ENCODE data around the gene ZKSCAN2.

DNA sequence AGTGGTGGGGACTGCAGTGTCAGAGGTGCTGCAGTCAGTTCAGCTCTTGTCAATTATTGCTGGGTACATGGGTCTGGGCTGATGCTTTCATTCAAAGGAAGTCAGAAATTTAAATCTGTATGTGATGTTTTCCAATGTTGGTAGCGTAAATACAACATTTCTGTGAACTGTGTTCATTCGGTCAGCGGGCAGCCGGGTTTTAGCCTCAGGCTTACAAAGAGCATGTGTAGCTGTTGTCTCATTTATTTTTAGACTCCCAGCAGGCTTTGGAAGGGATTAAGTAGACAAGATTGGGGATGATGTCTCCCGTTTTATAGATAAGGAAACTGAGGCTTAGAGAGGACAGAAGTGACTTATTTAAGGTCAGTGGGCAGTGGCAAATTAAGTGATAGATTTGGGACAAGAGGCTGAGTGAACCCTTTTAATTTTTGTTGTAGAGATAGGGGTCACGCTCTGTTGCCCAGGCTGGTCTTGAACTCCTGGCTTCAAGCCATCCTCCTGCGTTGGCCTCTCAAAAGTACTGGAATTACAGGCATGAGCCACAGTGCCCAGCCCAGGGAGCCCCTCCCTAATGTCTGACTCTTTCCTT is 32.8 kb downstream of the ZKSCAN2 start:
- TF ChIP-seq, protein P1, sequence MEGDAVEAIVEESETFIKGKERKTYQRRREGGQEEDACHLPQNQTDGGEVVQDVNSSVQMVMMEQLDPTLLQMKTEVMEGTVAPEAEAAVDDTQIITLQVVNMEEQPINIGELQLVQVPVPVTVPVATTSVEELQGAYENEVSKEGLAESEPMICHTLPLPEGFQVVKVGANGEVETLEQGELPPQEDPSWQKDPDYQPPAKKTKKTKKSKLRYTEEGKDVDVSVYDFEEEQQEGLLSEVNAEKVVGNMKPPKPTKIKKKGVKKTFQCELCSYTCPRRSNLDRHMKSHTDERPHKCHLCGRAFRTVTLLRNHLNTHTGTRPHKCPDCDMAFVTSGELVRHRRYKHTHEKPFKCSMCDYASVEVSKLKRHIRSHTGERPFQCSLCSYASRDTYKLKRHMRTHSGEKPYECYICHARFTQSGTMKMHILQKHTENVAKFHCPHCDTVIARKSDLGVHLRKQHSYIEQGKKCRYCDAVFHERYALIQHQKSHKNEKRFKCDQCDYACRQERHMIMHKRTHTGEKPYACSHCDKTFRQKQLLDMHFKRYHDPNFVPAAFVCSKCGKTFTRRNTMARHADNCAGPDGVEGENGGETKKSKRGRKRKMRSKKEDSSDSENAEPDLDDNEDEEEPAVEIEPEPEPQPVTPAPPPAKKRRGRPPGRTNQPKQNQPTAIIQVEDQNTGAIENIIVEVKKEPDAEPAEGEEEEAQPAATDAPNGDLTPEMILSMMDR (IDR thresholded peaks at IDR 0.05) = no peak
- no peak for TF ChIP-seq EZH2phosphoT487 (IDR thresholded peaks at IDR 0.05)
- TF ChIP-seq EZH2 (IDR thresholded peaks at IDR 0.05) = no peak
